Esophagus muscularis mucosa (tissue), 3 donors: ENCODE measurements around the gene GTF3C1.

Experiments
- POLR2AphosphoS5 ChIP-seq, 2 donors: sonication (generic); formaldehyde crosslinking; IDR thresholded peaks; one replicate each; pipeline ENCODE4 v1.6.1; 2017; ENCODE audit warnings: antibody characterized with exemption in 2 of 2
- TF ChIP-seq, protein P1 (sequence below), 3 experiments: fragments of 200-600 bp in 2 of 3; fragments of 450-650 bp in 1 of 3; sonication (generic) in 2 of 3; IDR thresholded peaks; one replicate each; pipeline ENCODE4 v1.5.1; 2017 to 2019; ENCODE audit warnings: antibody characterized with exemption in 3 of 3, mild to moderate bottlenecking in 2 of 3, moderate library complexity in 1 of 3

DNA sequence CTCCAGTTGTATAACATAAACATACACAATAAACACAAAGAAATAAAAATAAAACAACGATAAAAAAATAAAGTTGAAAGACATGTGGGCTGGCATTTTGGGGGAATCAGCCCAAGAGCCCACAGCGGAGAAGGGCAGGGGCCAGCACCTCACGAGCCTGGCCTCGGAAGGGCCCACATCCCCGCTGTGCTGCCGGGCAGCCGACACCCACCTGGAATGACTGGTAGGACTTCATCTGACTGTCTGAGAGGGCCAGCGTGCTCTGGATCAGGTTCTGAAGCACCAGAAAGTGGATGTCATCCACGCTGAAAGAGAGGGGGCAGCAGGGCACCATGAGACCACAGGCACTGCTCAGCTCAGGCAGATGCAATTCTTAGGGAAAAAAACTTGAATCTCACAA lies 73.5 kb downstream of the GTF3C1 start:
- TF ChIP-seq, protein P1, sequence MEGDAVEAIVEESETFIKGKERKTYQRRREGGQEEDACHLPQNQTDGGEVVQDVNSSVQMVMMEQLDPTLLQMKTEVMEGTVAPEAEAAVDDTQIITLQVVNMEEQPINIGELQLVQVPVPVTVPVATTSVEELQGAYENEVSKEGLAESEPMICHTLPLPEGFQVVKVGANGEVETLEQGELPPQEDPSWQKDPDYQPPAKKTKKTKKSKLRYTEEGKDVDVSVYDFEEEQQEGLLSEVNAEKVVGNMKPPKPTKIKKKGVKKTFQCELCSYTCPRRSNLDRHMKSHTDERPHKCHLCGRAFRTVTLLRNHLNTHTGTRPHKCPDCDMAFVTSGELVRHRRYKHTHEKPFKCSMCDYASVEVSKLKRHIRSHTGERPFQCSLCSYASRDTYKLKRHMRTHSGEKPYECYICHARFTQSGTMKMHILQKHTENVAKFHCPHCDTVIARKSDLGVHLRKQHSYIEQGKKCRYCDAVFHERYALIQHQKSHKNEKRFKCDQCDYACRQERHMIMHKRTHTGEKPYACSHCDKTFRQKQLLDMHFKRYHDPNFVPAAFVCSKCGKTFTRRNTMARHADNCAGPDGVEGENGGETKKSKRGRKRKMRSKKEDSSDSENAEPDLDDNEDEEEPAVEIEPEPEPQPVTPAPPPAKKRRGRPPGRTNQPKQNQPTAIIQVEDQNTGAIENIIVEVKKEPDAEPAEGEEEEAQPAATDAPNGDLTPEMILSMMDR (IDR thresholded peaks at IDR 0.05): no peak
- no peak for TF ChIP-seq POLR2AphosphoS5 (IDR thresholded peaks at IDR 0.05)
